Measurements from ENCODE around the gene PBX4. TPM values are rescaled to one million over a fixed set of nuclear protein-coding genes. Genes with fewer than 3 reads are reported as not detected.
A peak's percentile ranks its signal among the peaks of the same experiment; 100 is the strongest.

PBX4 gene
- total RNA-seq, 1 experiment from 2014 or later: 0.30 TPM

DNA sequence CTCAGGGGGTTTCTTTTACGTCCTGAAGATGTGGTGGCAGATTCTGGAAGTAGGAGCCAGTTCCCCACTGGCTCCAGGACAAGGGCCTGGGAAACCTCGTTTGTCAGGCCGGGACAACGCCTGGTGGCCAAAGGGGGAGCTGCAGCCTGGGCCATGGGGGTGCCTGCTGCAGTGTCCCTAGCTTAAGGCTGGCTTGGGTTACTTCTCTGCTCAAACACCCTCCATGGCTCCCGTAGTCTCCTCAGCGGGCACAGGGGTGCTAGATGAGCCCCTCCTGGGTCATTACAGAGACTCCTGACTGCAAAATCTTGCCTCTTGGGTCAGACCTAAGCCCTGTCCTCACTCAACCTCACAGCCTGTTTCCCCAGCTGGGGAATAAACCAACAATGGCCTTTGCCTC, 65.7 kb downstream of the PBX4 start:
- TF ChIP-seq, protein P1, sequence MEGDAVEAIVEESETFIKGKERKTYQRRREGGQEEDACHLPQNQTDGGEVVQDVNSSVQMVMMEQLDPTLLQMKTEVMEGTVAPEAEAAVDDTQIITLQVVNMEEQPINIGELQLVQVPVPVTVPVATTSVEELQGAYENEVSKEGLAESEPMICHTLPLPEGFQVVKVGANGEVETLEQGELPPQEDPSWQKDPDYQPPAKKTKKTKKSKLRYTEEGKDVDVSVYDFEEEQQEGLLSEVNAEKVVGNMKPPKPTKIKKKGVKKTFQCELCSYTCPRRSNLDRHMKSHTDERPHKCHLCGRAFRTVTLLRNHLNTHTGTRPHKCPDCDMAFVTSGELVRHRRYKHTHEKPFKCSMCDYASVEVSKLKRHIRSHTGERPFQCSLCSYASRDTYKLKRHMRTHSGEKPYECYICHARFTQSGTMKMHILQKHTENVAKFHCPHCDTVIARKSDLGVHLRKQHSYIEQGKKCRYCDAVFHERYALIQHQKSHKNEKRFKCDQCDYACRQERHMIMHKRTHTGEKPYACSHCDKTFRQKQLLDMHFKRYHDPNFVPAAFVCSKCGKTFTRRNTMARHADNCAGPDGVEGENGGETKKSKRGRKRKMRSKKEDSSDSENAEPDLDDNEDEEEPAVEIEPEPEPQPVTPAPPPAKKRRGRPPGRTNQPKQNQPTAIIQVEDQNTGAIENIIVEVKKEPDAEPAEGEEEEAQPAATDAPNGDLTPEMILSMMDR (IDR thresholded peaks at IDR 0.05; ENCODE audit: unreplicated experiment): peak; percentile 45
- DNase-seq (ENCODE audit: unreplicated experiment): peak; percentile 44
- no peak overlapping the region for H3K4me3 Mint-ChIP-seq (ENCODE audit: unreplicated experiment)
- BruUV-seq (replicated peaks): no TSS peak
- intact Hi-C loops (cut with micrococcal nuclease): loop anchor here (5.0 kb wide), 2 partner anchors 75 to 90 kb away; partner anchors contain the start of genes GMIP and LPAR2
- CTCF ChIA-PET: interaction anchor here (0.6 to 5.5 kb wide), 20 partner anchors 8 to 1147 kb away, joined by 3 to 42 read pairs (median 3); partner anchors contain the start of genes GMIP and LPAR2
- H3K27ac Mint-ChIP-seq (ENCODE audit: low read depth, unreplicated experiment): no peak overlapping the region
- POLR2A ChIA-PET: interaction anchor here (0.8 to 1.3 kb wide), 2 partner anchors 13 to 39 kb away, joined by 3 to 4 read pairs; no protein-coding TSS in a partner anchor
- peaks cover 6% of the 10 kb centered on the region for H3K4me1 Mint-ChIP-seq (ENCODE audit: insufficient read depth, unreplicated experiment)
- H3K36me3 Mint-ChIP-seq (ENCODE audit: insufficient read depth, unreplicated experiment): no peaks in the 10 kb centered on the region
- H3K27me3 Mint-ChIP-seq (ENCODE audit: insufficient read depth, unreplicated experiment): no peaks in the 10 kb centered on the region
- no peaks in the 10 kb centered on the region for H3K9me3 Mint-ChIP-seq (ENCODE audit: unreplicated experiment)

DNA sequence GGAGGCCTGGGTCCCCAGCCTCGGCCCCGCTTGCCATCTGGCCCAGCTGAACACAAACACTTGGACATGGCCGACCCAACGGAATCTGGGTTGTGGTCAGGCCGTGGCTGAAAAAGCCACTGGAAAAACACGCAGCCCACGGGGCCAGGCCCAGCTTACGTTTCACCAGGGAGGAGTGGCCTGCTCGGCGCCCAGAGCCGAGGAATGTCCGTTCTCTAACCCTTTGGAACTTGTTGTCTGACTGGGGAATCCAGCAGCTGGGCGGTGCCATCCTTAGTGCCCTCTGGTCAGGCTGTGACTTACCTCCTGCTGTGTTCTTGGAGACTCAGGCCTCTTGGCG, 66.7 kb downstream of the PBX4 start:
- POLR2A ChIA-PET: interaction anchor here (1.0 kb wide), 1 partner anchor 82 kb away, joined by 3 read pairs; no protein-coding TSS in a partner anchor
- CTCF ChIA-PET: interaction anchor here (0.6 to 5.5 kb wide), 5 partner anchors 9 to 93 kb away, joined by 3 to 42 read pairs (median 4); partner anchors contain the start of gene GMIP
- H3K9me3 Mint-ChIP-seq (ENCODE audit: unreplicated experiment): no peaks in the 10 kb centered on the region
- H3K27me3 Mint-ChIP-seq (ENCODE audit: insufficient read depth, unreplicated experiment): no peaks in the 10 kb centered on the region
- TF ChIP-seq, protein P1 (IDR thresholded peaks at IDR 0.05; ENCODE audit: unreplicated experiment): no peak
- H3K4me3 Mint-ChIP-seq (ENCODE audit: unreplicated experiment): no peak overlapping the region
- peaks cover 6% of the 10 kb centered on the region for H3K4me1 Mint-ChIP-seq (ENCODE audit: insufficient read depth, unreplicated experiment)
- no TSS peak for BruUV-seq (replicated peaks)
- no peaks in the 10 kb centered on the region for H3K36me3 Mint-ChIP-seq (ENCODE audit: insufficient read depth, unreplicated experiment)
- intact Hi-C loops (cut with micrococcal nuclease): loop anchor here (5.0 kb wide), 2 partner anchors 75 to 90 kb away; partner anchors contain the start of genes GMIP and LPAR2
- DNase-seq (ENCODE audit: unreplicated experiment): no peak
- no peak overlapping the region for H3K27ac Mint-ChIP-seq (ENCODE audit: low read depth, unreplicated experiment)

DNA sequence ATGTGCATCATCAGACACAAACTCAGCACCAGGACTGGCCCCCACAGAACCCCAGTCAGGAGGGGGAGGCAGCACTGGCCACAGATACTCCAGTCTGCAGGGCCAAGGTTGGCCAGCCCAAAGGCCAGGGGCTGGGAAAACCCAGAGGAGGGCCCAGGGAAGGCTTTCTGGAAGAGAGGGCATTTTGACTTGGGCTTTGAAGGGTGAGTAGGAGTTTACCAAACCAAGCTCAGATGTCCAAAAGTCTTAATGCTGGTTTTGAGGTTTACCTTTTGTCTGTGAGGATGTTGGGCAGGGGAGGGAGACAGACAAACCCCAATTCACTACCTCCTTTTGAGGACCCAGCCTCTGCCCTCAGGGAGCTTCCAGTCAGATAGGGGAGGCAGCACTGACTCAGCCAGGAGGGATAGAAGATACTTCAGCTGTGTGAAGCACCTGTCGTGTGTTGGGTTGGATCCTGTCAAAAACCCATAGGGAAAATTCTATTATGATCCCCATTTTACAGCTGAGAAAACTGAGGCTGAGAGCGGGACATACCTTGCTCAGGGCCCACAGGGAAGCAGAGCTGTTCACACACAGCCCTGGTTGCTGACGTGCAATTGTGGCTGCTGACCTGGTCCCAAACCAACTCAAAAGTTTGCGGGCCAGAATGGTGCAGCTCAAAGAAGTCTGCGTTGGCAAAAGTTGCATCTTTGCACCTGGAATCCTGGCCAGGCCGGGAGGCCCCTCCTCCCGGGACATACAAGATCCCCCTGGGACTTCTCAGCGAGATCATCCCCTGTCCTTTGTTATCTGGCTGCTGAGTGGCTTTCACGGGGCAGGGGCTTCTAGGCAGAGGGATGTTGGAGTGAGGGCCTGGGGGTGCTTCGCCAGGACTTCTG, 67.3 kb downstream of the PBX4 start:
- Mint-ChIP-seq H3K4me1 (ENCODE audit: insufficient read depth, unreplicated experiment) (peaks cover 6% of the 10 kb centered on the region), H3K27me3 (ENCODE audit: insufficient read depth, unreplicated experiment) (no peaks in the 10 kb centered on the region), H3K36me3 (ENCODE audit: insufficient read depth, unreplicated experiment) (no peaks in the 10 kb centered on the region), H3K4me3 (ENCODE audit: unreplicated experiment) (no peak overlapping the region), H3K27ac (ENCODE audit: low read depth, unreplicated experiment) (no peak overlapping the region), H3K9me3 (ENCODE audit: unreplicated experiment) (no peaks in the 10 kb centered on the region)
- ChIA-PET POLR2A (interaction anchor here (1.0 kb wide), 1 partner anchor 83 kb away, joined by 3 read pairs; no protein-coding TSS in a partner anchor), CTCF (interaction anchor here (0.6 to 5.5 kb wide), 6 partner anchors 9 to 93 kb away, joined by 3 to 42 read pairs (median 4); partner anchors contain the start of gene GMIP)
- no TSS peak for BruUV-seq (replicated peaks)
- intact Hi-C loops (cut with micrococcal nuclease): loop anchor here (5.0 kb wide), 2 partner anchors 76 to 91 kb away; partner anchors contain the start of genes GMIP and LPAR2
- TF ChIP-seq, protein P1 (IDR thresholded peaks at IDR 0.05; ENCODE audit: unreplicated experiment): no peak
- DNase-seq (ENCODE audit: unreplicated experiment): no peak

DNA sequence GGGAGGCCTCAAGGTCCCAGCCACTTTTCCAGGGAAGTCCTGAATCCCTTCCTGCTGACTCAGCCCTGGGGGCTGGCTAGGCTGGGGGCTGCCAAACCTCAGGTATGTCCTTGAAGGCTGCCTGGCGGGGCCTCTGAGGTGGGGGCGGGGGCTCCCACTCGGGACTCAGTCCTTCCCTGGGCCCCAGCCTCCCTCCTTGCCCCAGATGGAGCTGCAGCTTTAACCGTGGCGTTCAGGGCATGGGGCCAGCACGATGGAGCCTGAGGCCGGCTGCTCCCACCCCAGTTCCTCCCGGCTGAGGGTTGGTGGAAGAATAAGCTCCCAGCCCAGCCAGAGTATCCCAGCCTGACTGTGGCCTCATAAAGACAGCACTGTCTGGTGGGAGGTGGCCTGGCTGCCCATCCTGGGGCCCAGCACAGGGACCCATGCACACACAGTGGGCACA, 68.0 kb downstream of the PBX4 start:
- H3K27me3 Mint-ChIP-seq (ENCODE audit: insufficient read depth, unreplicated experiment): no peaks in the 10 kb centered on the region
- CTCF ChIA-PET: interaction anchor here (0.6 to 3.5 kb wide), 4 partner anchors 10 to 94 kb away, joined by 3 to 21 read pairs (median 3); partner anchors contain the start of gene GMIP
- H3K9me3 Mint-ChIP-seq (ENCODE audit: unreplicated experiment): no peaks in the 10 kb centered on the region
- no peak overlapping the region for H3K27ac Mint-ChIP-seq (ENCODE audit: low read depth, unreplicated experiment)
- POLR2A ChIA-PET: no interaction called here
- H3K36me3 Mint-ChIP-seq (ENCODE audit: insufficient read depth, unreplicated experiment): no peaks in the 10 kb centered on the region
- intact Hi-C loops (cut with micrococcal nuclease): loop anchor here (5.0 kb wide), 2 partner anchors 77 to 92 kb away; partner anchors contain the start of genes GMIP and LPAR2
- no peak overlapping the region for H3K4me3 Mint-ChIP-seq (ENCODE audit: unreplicated experiment)
- H3K4me1 Mint-ChIP-seq (ENCODE audit: insufficient read depth, unreplicated experiment): peaks cover 6% of the 10 kb centered on the region
- no peak for DNase-seq (ENCODE audit: unreplicated experiment)
- TF ChIP-seq, protein P1 (IDR thresholded peaks at IDR 0.05; ENCODE audit: unreplicated experiment): no peak
- BruUV-seq (replicated peaks): no TSS peak
